Endothelial cell of umbilical vein (primary cell): ENCODE results near the gene ADARB1. TPM values are rescaled to one million over a fixed set of nuclear protein-coding genes. Genes with fewer than 3 reads are reported as not detected.

Experiments used
- BruUV-seq: library from RNA; stranded (reverse); fragments of 400-500 nt; replicated peaks from 2 replicates; lab custom pipeline; 2021; lab: Mats Ljungman, UMichigan
- CTCF ChIA-PET: fragments of 300-600, 350-600 bp; sonication (Branson Sonifier 250); formaldehyde crosslinking; loops from one replicate; lab custom pipeline; 2021; ENCODE audit warnings: antibody characterized with exemption, inconsistent platforms; lab: Charles Lee
- POLR2A ChIA-PET: fragments of 300-600, 350-600 bp; sonication (Branson Sonifier 250); formaldehyde crosslinking; loops from one replicate; lab custom pipeline; 2021; ENCODE audit warnings: antibody characterized with exemption, inconsistent platforms; lab: Charles Lee
- DNase-seq: peaks from one replicate; pipeline ENCODE4 v3.0.0-alpha.2; 2011; ENCODE audit warnings: low read depth, low spot score
- FAIRE-seq: peaks from 2 replicates; lab custom pipeline; 2011; peaks lifted over from hg19 to GRCh38; lab: Jason Lieb, UNC
- H2AFZ ChIP-seq: 2 replicates; pipeline ENCODE4 v1.6.0; 2012; ENCODE audit warnings: low read depth, low read length, control low read depth, inconsistent platforms
- H3K27ac ChIP-seq: 2 replicates; pipeline ENCODE4 v1.5.1; 2011; ENCODE audit warnings: low read depth, mild to moderate bottlenecking, control low read depth, low read length, moderate library complexity; ENCODE audit not compliant: insufficient read depth
- H3K27me3 ChIP-seq, 2 experiments: 2 replicates each; pipeline versions ENCODE4 v1.6.0 to v1.6.1; 2011; ENCODE audit warnings: low read length in 2 of 2, mixed read lengths in 1 of 2; ENCODE audit not compliant: control insufficient read depth in 2 of 2, insufficient read depth in 2 of 2
- H3K36me3 ChIP-seq, 2 experiments: 2 replicates in 1 of 2; 3 replicates in 1 of 2; pipeline ENCODE4 v1.5.1; 2011; ENCODE audit warnings: low read length in 2 of 2, mild to moderate bottlenecking in 1 of 2, moderate library complexity in 1 of 2; ENCODE audit not compliant: control insufficient read depth in 2 of 2, insufficient read depth in 2 of 2; ENCODE audit errors: extremely low read depth in 1 of 2
- H3K4me1 ChIP-seq: 3 replicates; pipeline ENCODE4 v1.5.1; 2011; ENCODE audit warnings: mild to moderate bottlenecking, low read length; ENCODE audit not compliant: control insufficient read depth, insufficient read depth; ENCODE audit errors: extremely low read depth
- H3K4me2 ChIP-seq: 2 replicates; pipeline ENCODE4 v1.6.1; 2011; ENCODE audit warnings: low read length, control low read depth, mixed read lengths; ENCODE audit not compliant: insufficient read depth
- H3K4me3 ChIP-seq, 3 experiments: fragments of 200-600 bp in 1 of 3; sonication (generic), shearing (Covaris generic) in 1 of 3; replicated peaks in 1 of 3; 2 replicates each; pipeline ENCODE4 v1.5.1; 2011 to 2016; ENCODE audit warnings: control low read depth in 3 of 3, low read length in 3 of 3, mild to moderate bottlenecking in 2 of 3, inconsistent platforms in 1 of 3, low read depth in 1 of 3, moderate library complexity in 1 of 3; ENCODE audit not compliant: insufficient read depth in 1 of 3
- H3K79me2 ChIP-seq: 2 replicates; pipeline ENCODE4 v1.6.0; 2012; ENCODE audit warnings: low read length, inconsistent platforms; ENCODE audit not compliant: control insufficient read depth, insufficient read depth
- H3K9ac ChIP-seq: replicated peaks from 2 replicates; pipeline ENCODE3; 2011; ENCODE audit warnings: low read length, control low read depth; ENCODE audit not compliant: insufficient read depth; ENCODE audit errors: extremely low read depth
- H3K9me1 ChIP-seq: replicated peaks from 3 replicates; pipeline ENCODE4 v1.6.0; 2011; ENCODE audit warnings: mild to moderate bottlenecking, low read length; ENCODE audit not compliant: control insufficient read depth, insufficient read depth; ENCODE audit errors: extremely low read depth
- H3K9me3 ChIP-seq: replicated peaks from 2 replicates; pipeline ENCODE4 v1.5.1; 2012; ENCODE audit warnings: low read length, inconsistent platforms; ENCODE audit not compliant: control insufficient read depth, insufficient read depth
- H4K20me1 ChIP-seq: replicated peaks from 2 replicates; pipeline ENCODE3; 2011; ENCODE audit warnings: mild to moderate bottlenecking, low read length; ENCODE audit not compliant: control insufficient read depth, insufficient read depth; ENCODE audit errors: extremely low read depth
- EZH2 ChIP-seq: IDR thresholded peaks from 2 replicates; pipeline ENCODE4 v1.6.1; 2012; ENCODE audit warnings: borderline replicate concordance, low read depth, mild to moderate bottlenecking, moderate library complexity, low read length, inconsistent platforms; ENCODE audit not compliant: severe bottlenecking
- GATA2 ChIP-seq: IDR thresholded peaks from 2 replicates; pipeline ENCODE4 v1.7.0; 2011; ENCODE audit warnings: low read depth, mild to moderate bottlenecking, moderate library complexity, mixed read lengths, low read length; ENCODE audit not compliant: insufficient read length, insufficient read depth
- JUN ChIP-seq: IDR thresholded peaks from 2 replicates; pipeline ENCODE4 v1.6.1; 2011; ENCODE audit warnings: borderline replicate concordance, low read depth; ENCODE audit not compliant: insufficient read length, insufficient read depth
- MYC ChIP-seq: IDR thresholded peaks from one replicate; pipeline ENCODE4 v1.6.1; 2011; ENCODE audit warnings: mild to moderate bottlenecking, low read depth, low read length
- POLR2A ChIP-seq: IDR thresholded peaks from 2 replicates; pipeline ENCODE4 v1.6.1; 2012; ENCODE audit warnings: low read depth, mild to moderate bottlenecking, control low read depth, low read length
- POLR2AphosphoS5 ChIP-seq: IDR thresholded peaks from 2 replicates; pipeline ENCODE4 v1.6.1; 2012; ENCODE audit warnings: low read depth, mild to moderate bottlenecking, control low read depth, low read length, moderate library complexity; ENCODE audit not compliant: insufficient read depth
- dilution Hi-C: fragments of 300-500 bp; cut with MboI; formaldehyde crosslinking; loops from one replicate; pipeline ENCODE4 v1.15.0; 2019; ENCODE audit warnings: low sequenced_read_pairs; ENCODE audit not compliant: extremely low pct_ligation_motif_present
- intact Hi-C: fragments of 100-400 bp; cut with micrococcal nuclease; formaldehyde crosslinking; loops from one replicate; pipeline ENCODE4 v1.10.0; 2022
- polyA plus RNA-seq, 4 experiments: library from polyadenylated mRNA; depleted of rRNA in 3 of 4; stranded (reverse) in 3 of 4; unstranded in 1 of 4; fragments of >200 nt; gene quantifications; 2 replicates each; pipeline versions ENCODE4 v1.2.1 to v1.2.3, GENCODE V29; 2011 to 2012; ENCODE audit warnings: missing spikeins in 1 of 4
- total RNA-seq: library from RNA; stranded (reverse); gene quantifications from 2 replicates; pipeline ENCODE4 v1.2.3, GENCODE V29; 2021
- TF ChIP-seq, protein P1 (sequence below), 2 donors: IDR thresholded peaks; 1 replicate in 1 of 2; 2 replicates in 1 of 2; pipeline ENCODE4 v1.5.1; 2011; ENCODE audit warnings: low read length in 2 of 2, mild to moderate bottlenecking in 2 of 2, moderate library complexity in 2 of 2, control low read depth in 1 of 2, inconsistent platforms in 1 of 2, low read depth in 1 of 2; ENCODE audit not compliant: insufficient read depth in 1 of 2; ENCODE audit errors: extremely low read depth in 1 of 2

Gene ADARB1
- total and polyA plus RNA-seq, 2 donors (not counting 3 experiments of a cell fraction or from before 2014, with no cell fraction given): 32.5 to 54.3 TPM

GRCh38 chr21:45164838-45165237 lies 90.5 kb downstream of the ADARB1 start:
- Histone ChIP-seq H3K27ac (no peak overlapping the region), H4K20me1 (no peaks in the 10 kb centered on the region), H3K4me1 (no peaks in the 10 kb centered on the region), H3K9me3 (no peaks in the 10 kb centered on the region), H3K4me3 (no peak overlapping the region), H3K27me3 (no peaks in the 10 kb centered on the region), H3K9me1 (no peaks in the 10 kb centered on the region), H3K36me3 (no peaks in the 10 kb centered on the region), H3K79me2 (no peaks in the 10 kb centered on the region), H2AFZ (no peak overlapping the region), H3K9ac (no peak overlapping the region), H3K4me2 (no peak overlapping the region)
- BruUV-seq: no TSS peak
- CTCF ChIA-PET: no interaction called here
- POLR2A ChIA-PET: no interaction called here
- intact Hi-C loops (no loop called here), dilution Hi-C loops (no loop called here)
- no peak for FAIRE-seq
- DNase-seq: no peak
- TF ChIP-seq GATA2: no peak
- TF ChIP-seq POLR2A: no peak
- TF ChIP-seq JUN: no peak
- no peak for TF ChIP-seq POLR2AphosphoS5
- TF ChIP-seq EZH2: no peak
- TF ChIP-seq, protein P1, sequence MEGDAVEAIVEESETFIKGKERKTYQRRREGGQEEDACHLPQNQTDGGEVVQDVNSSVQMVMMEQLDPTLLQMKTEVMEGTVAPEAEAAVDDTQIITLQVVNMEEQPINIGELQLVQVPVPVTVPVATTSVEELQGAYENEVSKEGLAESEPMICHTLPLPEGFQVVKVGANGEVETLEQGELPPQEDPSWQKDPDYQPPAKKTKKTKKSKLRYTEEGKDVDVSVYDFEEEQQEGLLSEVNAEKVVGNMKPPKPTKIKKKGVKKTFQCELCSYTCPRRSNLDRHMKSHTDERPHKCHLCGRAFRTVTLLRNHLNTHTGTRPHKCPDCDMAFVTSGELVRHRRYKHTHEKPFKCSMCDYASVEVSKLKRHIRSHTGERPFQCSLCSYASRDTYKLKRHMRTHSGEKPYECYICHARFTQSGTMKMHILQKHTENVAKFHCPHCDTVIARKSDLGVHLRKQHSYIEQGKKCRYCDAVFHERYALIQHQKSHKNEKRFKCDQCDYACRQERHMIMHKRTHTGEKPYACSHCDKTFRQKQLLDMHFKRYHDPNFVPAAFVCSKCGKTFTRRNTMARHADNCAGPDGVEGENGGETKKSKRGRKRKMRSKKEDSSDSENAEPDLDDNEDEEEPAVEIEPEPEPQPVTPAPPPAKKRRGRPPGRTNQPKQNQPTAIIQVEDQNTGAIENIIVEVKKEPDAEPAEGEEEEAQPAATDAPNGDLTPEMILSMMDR (IDR thresholded peaks at IDR 0.05; ENCODE audit: extremely low read depth in 1 of 2, insufficient read depth in 1 of 2, low read depth in 1 of 2, low read length in 2 of 2): no peak
- TF ChIP-seq MYC: no peak
